SK-N-SH (cell line): ENCODE data around the gene PLXND1. TPM values are rescaled to one million over a fixed set of nuclear protein-coding genes. Genes with fewer than 3 reads are reported as not detected.

Experiments
- CTCF ChIA-PET: fragments of 300-600, 350-600 bp; formaldehyde crosslinking; extraction: SDS; loops from one replicate; lab custom pipeline; 2021; lab: Yijun Ruan, JAX
- POLR2A ChIA-PET: fragments of 350-600 bp; sonication (Branson Sonifier 250); formaldehyde crosslinking; extraction: SDS; loops from one replicate; lab custom pipeline; 2020; ENCODE audit warnings: antibody characterized with exemption, inconsistent platforms; lab: Yijun Ruan, JAX
- DNase-seq: peaks from one replicate; pipeline ENCODE4 v3.0.0; 2012
- H2AFZ ChIP-seq: fragments of 200-600 bp; sonication (generic); 2 replicates; pipeline ENCODE4 v1.8.1; 2016; ENCODE audit warnings: antibody characterized with exemption, mild to moderate bottlenecking, low read depth
- H3F3A ChIP-seq: fragments of 200-600 bp; sonication (generic); replicated peaks from 2 replicates; pipeline ENCODE3; 2016; ENCODE audit warnings: antibody characterized with exemption, mild to moderate bottlenecking; ENCODE audit not compliant: insufficient read depth
- H3K27ac ChIP-seq, 2 experiments: fragments of 200-500 bp in 1 of 2; fragments of 200-600 bp in 1 of 2; sonication (Bioruptor generic) in 1 of 2; sonication (generic), shearing (Covaris generic) in 1 of 2; 2 replicates each; pipeline versions ENCODE4 v1.5.1 to v1.6.1; 2014 to 2016; ENCODE audit warnings: low read depth in 2 of 2, inconsistent platforms in 1 of 2, low read length in 1 of 2, mild to moderate bottlenecking in 1 of 2, mixed read lengths in 1 of 2
- H3K27me3 ChIP-seq: fragments of 200-600 bp; sonication (generic), shearing (Covaris generic); 2 replicates; pipeline ENCODE4 v1.6.1; 2016; ENCODE audit warnings: mixed run types; ENCODE audit not compliant: insufficient read depth
- H3K36me3 ChIP-seq, 2 experiments: fragments of 200-500 bp in 1 of 2; fragments of 200-600 bp in 1 of 2; sonication (Bioruptor generic) in 1 of 2; sonication (generic) in 1 of 2; replicated peaks in 1 of 2; 2 replicates each; pipeline versions ENCODE3 to v1.5.1; 2014 to 2016; ENCODE audit warnings: low read length in 1 of 2, mild to moderate bottlenecking in 1 of 2; ENCODE audit not compliant: insufficient read depth in 2 of 2, control insufficient read depth in 1 of 2
- H3K4me1 ChIP-seq, 2 experiments: fragments of 200-500 bp in 1 of 2; fragments of 200-600 bp in 1 of 2; sonication (Bioruptor generic) in 1 of 2; sonication (generic), shearing (Covaris generic) in 1 of 2; 2 replicates each; pipeline versions ENCODE4 v1.5.1 to v1.6.1; 2014 to 2016; ENCODE audit warnings: low read depth in 1 of 2, low read length in 1 of 2, mixed run types in 1 of 2; ENCODE audit not compliant: insufficient read depth in 2 of 2, control insufficient read depth in 1 of 2
- H3K4me2 ChIP-seq: fragments of 200-600 bp; sonication (generic), shearing (Covaris generic); 2 replicates; pipeline ENCODE4 v1.6.1; 2017; ENCODE audit warnings: mixed run types
- H3K4me3 ChIP-seq, 2 experiments: fragments of 200-500 bp in 1 of 2; fragments of 200-600 bp in 1 of 2; sonication (Bioruptor generic) in 1 of 2; sonication (generic), shearing (Covaris generic) in 1 of 2; 2 replicates each; pipeline versions ENCODE4 v1.5.1 to v1.8.1; 2014 to 2016; ENCODE audit warnings: low read depth in 2 of 2, inconsistent platforms in 1 of 2, low read length in 1 of 2, mild to moderate bottlenecking in 1 of 2, mixed read lengths in 1 of 2, moderate library complexity in 1 of 2
- H3K79me2 ChIP-seq: fragments of 200-600 bp; sonication (generic); 2 replicates; pipeline ENCODE4 v1.8.1; 2017; ENCODE audit warnings: mild to moderate bottlenecking; ENCODE audit not compliant: insufficient read depth
- H3K9ac ChIP-seq: fragments of 200-600 bp; sonication (generic); 2 replicates; pipeline ENCODE4 v1.6.1; 2017; ENCODE audit warnings: mixed run types
- H3K9me2 ChIP-seq: fragments of 200-600 bp; sonication (generic); 2 replicates; pipeline ENCODE4 v1.6.1; 2017; ENCODE audit warnings: mixed run types
- H3K9me3 ChIP-seq: fragments of 200-600 bp; sonication (generic); 2 replicates; pipeline ENCODE4 v1.6.1; 2017; ENCODE audit warnings: mixed run types, mild to moderate bottlenecking, moderate library complexity
- H4K20me1 ChIP-seq: fragments of 200-600 bp; sonication (generic); 2 replicates; pipeline ENCODE4 v1.6.1; 2017; ENCODE audit warnings: mild to moderate bottlenecking, mixed run types; ENCODE audit not compliant: insufficient read depth
- CHD2 ChIP-seq: fragments of 150-350 bp; IDR thresholded peaks from 2 replicates; pipeline ENCODE4 v1.6.1; 2018; ENCODE audit warnings: low read length; ENCODE audit not compliant: partially characterized antibody
- CTCF ChIP-seq: fragments of 200-600 bp; sonication (generic); IDR thresholded peaks from 2 replicates; pipeline ENCODE4 v1.6.1; 2017; ENCODE audit warnings: antibody characterized with exemption, mild to moderate bottlenecking, moderate library complexity
- ELF1 ChIP-seq: IDR thresholded peaks from 2 replicates; pipeline ENCODE4 v1.4.0; 2012
- EP300 ChIP-seq, 2 experiments: IDR thresholded peaks; 2 replicates each; pipeline versions ENCODE4 v1.4.0 to v1.6.1; 2012; ENCODE audit warnings: borderline replicate concordance in 1 of 2, low read depth in 1 of 2, low read length in 1 of 2
- EZH2phosphoT487 ChIP-seq: fragments of 200-600 bp; sonication (generic); IDR thresholded peaks from 2 replicates; pipeline ENCODE4 v1.6.1; 2017; ENCODE audit warnings: low read depth, mixed run types, mild to moderate bottlenecking, antibody characterized with exemption, moderate library complexity, borderline replicate concordance
- FOXM1 ChIP-seq: IDR thresholded peaks from 2 replicates; pipeline ENCODE4 v1.4.0; 2012; ENCODE audit warnings: low read depth, mild to moderate bottlenecking
- GABPA ChIP-seq: IDR thresholded peaks from 2 replicates; pipeline ENCODE4 v1.4.0; 2012; ENCODE audit warnings: low read depth, mild to moderate bottlenecking
- JUND ChIP-seq: IDR thresholded peaks from 2 replicates; pipeline ENCODE4 v1.4.0; 2012
- MEF2A ChIP-seq: IDR thresholded peaks from 2 replicates; pipeline ENCODE4 v1.4.0; 2012; ENCODE audit warnings: low read depth, borderline replicate concordance
- MXI1 ChIP-seq: IDR thresholded peaks from 2 replicates; pipeline ENCODE4 v1.6.1; 2012; ENCODE audit warnings: mild to moderate bottlenecking, low read depth, low read length, improper control_type of control experiment
- RAD21 ChIP-seq: IDR thresholded peaks from 2 replicates; pipeline ENCODE4 v1.6.1; 2012; ENCODE audit warnings: mild to moderate bottlenecking, low read length
- SIN3A ChIP-seq: IDR thresholded peaks from 2 replicates; pipeline ENCODE4 v1.6.1; 2012; ENCODE audit warnings: low read depth, mild to moderate bottlenecking, low read length, moderate library complexity, borderline replicate concordance
- TCF12 ChIP-seq: IDR thresholded peaks from 2 replicates; pipeline ENCODE4 v1.4.0; 2012
- TEAD4 ChIP-seq: IDR thresholded peaks from 2 replicates; pipeline ENCODE4 v1.4.0; 2012; ENCODE audit warnings: mild to moderate bottlenecking, borderline replicate concordance; ENCODE audit not compliant: insufficient read depth
- USF1 ChIP-seq: IDR thresholded peaks from 2 replicates; pipeline ENCODE4 v1.4.0; 2012; ENCODE audit warnings: low read depth, borderline replicate concordance
- YY1 ChIP-seq: IDR thresholded peaks from 2 replicates; pipeline ENCODE4 v1.4.0; 2012; ENCODE audit warnings: low read depth, mild to moderate bottlenecking
- whole genome bisulfite sequencing: methylation state at CpG from one replicate; pipeline ENCODE4 v1.1.6; 2017; ENCODE audit warnings: low lambda C conversion rate; 5-methylcytosine and 5-hydroxymethylcytosine counted together
- polyA plus RNA-seq, 3 experiments: library from polyadenylated mRNA; depleted of rRNA; stranded (reverse); fragments of >200 nt; gene quantifications; 2 replicates each; pipeline ENCODE4 v1.2.3, GENCODE V29; 2012

The PLXND1 gene
- polyA plus RNA-seq, 1 of the 3 experiments (the other 2 are of a cell fraction) = 53.5 TPM

GRCh38 chr3:129527262-129527661 lies 79.2 kb downstream of the PLXND1 start:
- WGBS = 84% methylated on average over 11 of the region's 11 CpGs
- no peak overlapping the region for H3K4me2 ChIP-seq
- H3K27ac ChIP-seq = no peak overlapping the region
- CTCF ChIA-PET = interaction anchor here (0.6 to 1.2 kb wide), 2 partner anchors 37 to 1676 kb away, joined by 3 to 7 read pairs; no protein-coding TSS in a partner anchor
- H3K27me3 ChIP-seq = no peaks in the 10 kb centered on the region
- H3K36me3 ChIP-seq = no peaks in the 10 kb centered on the region
- no peaks in the 10 kb centered on the region for H3K9me3 ChIP-seq
- no peak overlapping the region for H3K9ac ChIP-seq
- DNase-seq = no peak
- H4K20me1 ChIP-seq = no peaks in the 10 kb centered on the region
- H3F3A ChIP-seq = no peaks in the 10 kb centered on the region
- no peaks in the 10 kb centered on the region for H3K9me2 ChIP-seq
- POLR2A ChIA-PET = no interaction called here
- no peak overlapping the region for H3K4me3 ChIP-seq
- H3K4me1 ChIP-seq = no peaks in the 10 kb centered on the region
- H3K79me2 ChIP-seq = no peaks in the 10 kb centered on the region
- TF ChIP-seq EP300 (IDR thresholded peaks at IDR 0.05; ENCODE audit: borderline replicate concordance in 1 of 2, low read depth in 1 of 2, low read length in 1 of 2) (no peak), ELF1 (no peak), JUND (no peak), FOXM1 (no peak), TEAD4 (no peak), MXI1 (no peak), CTCF (no peak), MEF2A (no peak), CHD2 (no peak), RAD21 (no peak), SIN3A (no peak), GABPA (no peak), YY1 (no peak), USF1 (no peak), EZH2phosphoT487 (no peak)
- H2AFZ ChIP-seq = no peak overlapping the region

GRCh38 chr3:129526121-129526900 lies 80.2 kb downstream of the PLXND1 start:
- POLR2A ChIA-PET = interaction anchor here (0.6 kb wide), 1 partner anchor 11 kb away, joined by 3 read pairs; no protein-coding TSS in a partner anchor
- Histone ChIP-seq H3K4me1 (no peaks in the 10 kb centered on the region; a peak in 1 of 4 replicates), H3K4me2 (no peak overlapping the region), H3F3A (no peaks in the 10 kb centered on the region), H2AFZ (no peak overlapping the region), H3K4me3 (no peak overlapping the region), H3K9me2 (no peaks in the 10 kb centered on the region), H3K9me3 (no peaks in the 10 kb centered on the region), H3K9ac (no peak overlapping the region), H3K79me2 (no peaks in the 10 kb centered on the region), H3K36me3 (no peaks in the 10 kb centered on the region), H4K20me1 (no peaks in the 10 kb centered on the region), H3K27me3 (no peaks in the 10 kb centered on the region), H3K27ac (no peak overlapping the region)
- WGBS = 86% methylated on average over 5 of the region's 12 CpGs
- no peak for TF ChIP-seq TCF12
- no peak for TF ChIP-seq ELF1
- CTCF ChIA-PET = interaction anchor here (1.0 kb wide), 2 partner anchors 13 kb away, joined by 3 to 4 read pairs; no protein-coding TSS in a partner anchor
- no peak for DNase-seq
